ENCODE measurements around the gene APBA2. TPM values are rescaled to one million over a fixed set of nuclear protein-coding genes. Genes with fewer than 3 reads are reported as not detected.

APBA2 gene
- total and polyA plus RNA-seq, 7 donors = 0.06 to 0.36 (median 0.08) TPM; not detected in 2

GRCh38 chr15:29114221-29115092 is 228.7 kb downstream of the APBA2 start:
- Histone ChIP-seq H3K36me3 (ENCODE audit: insufficient read depth in 1 of 2, low read depth in 1 of 2) (no peaks in the 10 kb centered on the region), H3K27ac (no peak overlapping the region), H3K27me3 (ENCODE audit: insufficient read depth in 3 of 3, low read length in 2 of 3) (peaks cover 0 to 30% (median 14%) of the 10 kb centered on the region in 3 donors), H3K9me3 (no peaks in the 10 kb centered on the region), H3K4me1 (no peaks in the 10 kb centered on the region), H3K4me3 (no peak overlapping the region)
- 46 to 53% (median 48%) methylated on average over 18 of the region's 18 CpGs for WGBS, 3 donors
- intact Hi-C loops (cut with DNase I) = no loop called here
- no peak for TF ChIP-seq CTCF (IDR thresholded peaks at IDR 0.05)
- ATAC-seq (no peak), DNase-seq (no peak)

GRCh38 chr15:29115093-29115991 is 229.6 kb downstream of the APBA2 start:
- ATAC-seq (no peak), DNase-seq (no peak)
- no peaks in the 10 kb centered on the region for H3K36me3 ChIP-seq (ENCODE audit: insufficient read depth in 1 of 2, low read depth in 1 of 2)

DNA sequence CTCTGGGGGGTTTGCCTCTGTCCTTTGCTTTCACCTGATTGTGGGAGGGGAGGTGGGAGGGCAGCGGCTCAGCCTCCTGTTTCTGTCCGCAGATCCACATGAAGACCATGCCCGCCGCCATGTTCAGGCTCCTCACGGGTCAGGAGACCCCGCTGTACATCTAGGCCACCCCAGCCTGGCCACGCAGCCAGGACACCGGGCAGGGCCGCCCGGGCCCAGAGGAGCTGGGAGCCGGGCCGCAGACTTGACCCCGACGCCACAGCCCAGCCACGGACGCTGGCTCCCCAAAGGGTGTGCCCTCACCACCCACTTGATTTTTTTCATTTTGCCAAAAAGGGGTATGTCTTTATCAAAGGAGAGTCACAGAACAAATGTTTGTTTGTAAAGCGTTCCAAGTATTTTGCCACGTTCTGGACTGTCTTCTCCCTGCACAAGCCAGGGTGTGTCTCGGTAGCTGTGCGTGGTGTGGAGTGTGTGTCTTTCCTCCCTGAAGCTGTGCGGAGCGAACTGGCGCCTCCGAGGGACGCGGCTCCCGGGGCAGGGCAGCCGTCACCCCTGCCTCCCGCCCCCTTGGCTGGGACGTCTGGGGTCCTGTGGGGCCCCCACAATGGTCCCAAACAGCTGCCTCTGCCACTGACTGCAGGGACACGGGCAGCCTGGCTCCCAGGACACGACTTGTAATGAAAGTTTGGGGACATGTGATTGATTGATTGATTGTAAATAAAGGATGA is 231.4 kb downstream of the APBA2 start:
- 83 to 89% (median 87%) methylated on average over 32 of the region's 32 CpGs for WGBS, 3 donors
- peaks cover 0 to 30% (median 11%) of the 10 kb centered on the region in 3 donors for H3K27me3 ChIP-seq (ENCODE audit: insufficient read depth in 3 of 3, low read length in 2 of 3)
- H3K36me3 ChIP-seq (ENCODE audit: insufficient read depth in 1 of 2, low read depth in 1 of 2) = no peaks in the 10 kb centered on the region

More at GRCh38 chr15:29115093-29115991, 229.6 kb downstream of the APBA2 start:
- Histone ChIP-seq H3K4me1 (no peaks in the 10 kb centered on the region), H3K27ac (no peak overlapping the region), H3K4me3 (peak overlapping the region; percentile 38), H3K27me3 (ENCODE audit: insufficient read depth in 3 of 3, low read length in 2 of 3) (peaks cover 0 to 30% (median 14%) of the 10 kb centered on the region in 3 donors), H3K9me3 (no peaks in the 10 kb centered on the region)
- TF ChIP-seq CTCF (IDR thresholded peaks at IDR 0.05) = no peak
- intact Hi-C loops (cut with DNase I) = no loop called here
- WGBS, 3 donors = 4 to 8% (median 7%) methylated on average over 39 to 46 of the region's 46 CpGs

More for the DNA sequence above, 231.4 kb downstream of the APBA2 start:
- TF ChIP-seq CTCF (IDR thresholded peaks at IDR 0.05) = no peak
- no peak for DNase-seq
- H3K4me3 ChIP-seq = no peak overlapping the region
- H3K9me3 ChIP-seq = no peaks in the 10 kb centered on the region
- intact Hi-C loops (cut with DNase I) = no loop called here
- H3K4me1 ChIP-seq = no peaks in the 10 kb centered on the region
- ATAC-seq = no peak
- H3K27ac ChIP-seq = no peak overlapping the region

Data from psoas muscle (tissue), 8 donors.